GM12873 (cell line): ENCODE data around the gene CNOT6L.

Source experiments
- TF ChIP-seq, protein P1 (sequence below): IDR thresholded peaks from 2 replicates; pipeline ENCODE4 v1.5.1; 2012; ENCODE audit warnings: low read depth, mild to moderate bottlenecking, moderate library complexity, low read length, control low read depth; ENCODE audit not compliant: insufficient read depth; ENCODE audit errors: missing control alignments

CNOT6L gene

GRCh38 chr4:77692847-77693432 is 126.2 kb downstream of the CNOT6L start:
- TF ChIP-seq, protein P1, sequence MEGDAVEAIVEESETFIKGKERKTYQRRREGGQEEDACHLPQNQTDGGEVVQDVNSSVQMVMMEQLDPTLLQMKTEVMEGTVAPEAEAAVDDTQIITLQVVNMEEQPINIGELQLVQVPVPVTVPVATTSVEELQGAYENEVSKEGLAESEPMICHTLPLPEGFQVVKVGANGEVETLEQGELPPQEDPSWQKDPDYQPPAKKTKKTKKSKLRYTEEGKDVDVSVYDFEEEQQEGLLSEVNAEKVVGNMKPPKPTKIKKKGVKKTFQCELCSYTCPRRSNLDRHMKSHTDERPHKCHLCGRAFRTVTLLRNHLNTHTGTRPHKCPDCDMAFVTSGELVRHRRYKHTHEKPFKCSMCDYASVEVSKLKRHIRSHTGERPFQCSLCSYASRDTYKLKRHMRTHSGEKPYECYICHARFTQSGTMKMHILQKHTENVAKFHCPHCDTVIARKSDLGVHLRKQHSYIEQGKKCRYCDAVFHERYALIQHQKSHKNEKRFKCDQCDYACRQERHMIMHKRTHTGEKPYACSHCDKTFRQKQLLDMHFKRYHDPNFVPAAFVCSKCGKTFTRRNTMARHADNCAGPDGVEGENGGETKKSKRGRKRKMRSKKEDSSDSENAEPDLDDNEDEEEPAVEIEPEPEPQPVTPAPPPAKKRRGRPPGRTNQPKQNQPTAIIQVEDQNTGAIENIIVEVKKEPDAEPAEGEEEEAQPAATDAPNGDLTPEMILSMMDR, result no peak

GRCh38 chr4:77681792-77682191 is 137.4 kb downstream of the CNOT6L start:
- TF ChIP-seq, protein P1, result no peak

DNA sequence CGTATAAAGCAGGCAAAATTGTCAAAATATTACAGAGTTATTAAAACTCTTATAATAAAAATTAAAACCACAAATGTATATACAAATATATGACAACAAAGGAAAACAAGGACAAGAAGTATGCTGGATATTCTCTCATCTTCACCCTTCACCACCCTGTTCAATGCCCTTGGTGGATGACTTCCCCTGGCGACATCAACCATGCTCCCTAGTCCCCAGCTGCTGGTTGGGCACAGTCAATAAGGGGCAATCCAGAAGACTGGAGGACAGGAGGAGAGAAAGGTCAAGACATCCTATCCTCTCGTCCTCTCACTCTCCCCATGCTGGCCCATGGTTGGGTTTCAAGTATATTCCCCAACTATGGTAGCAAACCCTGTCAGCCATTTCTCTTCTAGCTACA is 142.3 kb downstream of the CNOT6L start:
- TF ChIP-seq, protein P1, result no peak

DNA sequence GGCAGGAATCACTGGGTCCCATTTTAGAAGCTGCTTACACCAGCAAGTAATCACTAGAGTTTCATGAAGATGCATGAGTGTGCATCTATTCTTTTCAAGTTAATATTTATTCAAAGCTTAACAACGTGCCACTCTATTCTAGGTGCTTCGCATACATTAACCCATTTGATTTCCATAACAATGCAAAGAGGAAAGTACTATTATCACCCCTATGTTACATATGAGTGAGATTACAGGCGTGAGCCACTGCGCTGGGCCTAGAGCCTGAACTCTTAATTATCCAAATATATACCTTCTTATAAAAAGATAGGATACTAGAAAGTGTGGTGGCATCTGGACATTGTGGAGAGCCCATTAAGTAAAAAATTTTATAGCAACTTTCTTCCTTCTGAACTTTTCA is 148.1 kb downstream of the CNOT6L start:
- TF ChIP-seq, protein P1, result no peak

DNA sequence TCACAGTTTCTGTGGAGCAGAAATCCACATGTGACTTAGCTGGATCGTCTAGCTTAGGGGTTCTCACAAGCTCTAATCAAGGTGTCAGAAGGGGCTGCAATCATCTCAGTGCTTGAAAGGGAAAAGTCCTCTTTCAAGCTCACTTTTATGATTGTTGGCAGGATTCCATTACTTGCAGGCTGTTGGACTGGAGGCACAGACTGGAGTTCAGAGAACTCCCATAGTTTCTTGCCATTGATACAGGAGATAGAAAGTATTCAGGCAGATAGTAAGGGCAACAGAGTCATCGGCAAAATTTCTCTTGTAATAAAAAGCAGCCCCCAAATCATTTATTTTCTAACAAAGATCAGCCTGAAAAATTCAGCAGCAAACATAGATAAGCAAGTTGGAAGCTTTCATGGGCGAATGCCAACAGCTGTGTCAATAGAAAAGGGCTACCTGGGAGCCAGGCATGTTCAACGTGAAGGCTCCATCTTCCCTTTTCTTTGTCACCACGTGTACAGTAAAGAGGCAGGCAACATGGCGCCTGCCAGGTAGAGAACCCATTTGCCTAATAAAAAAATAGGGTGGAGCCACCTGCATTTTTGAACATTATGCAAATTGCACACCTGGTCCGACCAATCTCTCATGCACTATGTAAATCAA is 149.1 kb downstream of the CNOT6L start:
- TF ChIP-seq, protein P1, result no peak

DNA sequence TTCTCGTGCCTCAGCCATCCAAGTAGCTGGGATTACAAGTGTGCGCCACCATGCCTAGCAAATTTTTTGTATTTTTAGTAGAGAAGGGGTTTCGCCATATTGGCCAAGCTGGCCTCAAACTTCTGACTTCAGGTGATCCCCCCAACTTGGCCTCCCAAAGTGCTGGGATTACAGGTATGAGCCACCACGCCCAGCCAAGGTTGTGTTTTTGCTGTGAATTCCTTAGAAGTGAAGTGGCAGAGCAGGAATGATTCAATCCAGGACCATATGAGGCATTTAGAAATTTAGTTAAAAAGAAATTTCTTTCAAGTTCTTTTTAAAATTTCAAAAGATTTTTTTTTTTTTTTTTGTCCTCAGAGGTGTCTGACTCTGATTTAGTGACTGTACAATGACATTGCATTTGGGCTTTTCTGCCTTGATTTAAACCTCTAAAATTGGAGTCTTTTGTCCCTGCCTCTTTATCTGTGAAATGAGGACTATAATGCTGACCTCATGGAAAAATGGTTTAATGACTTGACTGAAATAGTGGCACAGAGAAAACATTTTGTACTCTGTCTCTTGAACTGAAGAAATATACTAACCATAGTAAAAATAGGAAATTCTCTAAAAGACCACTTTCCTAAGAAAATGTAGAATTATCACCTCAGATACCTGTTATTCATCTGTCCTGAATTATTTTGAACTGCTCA is 153.6 kb downstream of the CNOT6L start:
- TF ChIP-seq, protein P1, result no peak
